Neural cell (in vitro differentiated cells): ENCODE results near the gene GRID1.

Experiments used
- EP300 ChIP-seq: fragments of 450-650 bp; conservative IDR thresholded peaks from 2 replicates; pipeline ENCODE4 v1.6.1; 2014; ENCODE audit warnings: antibody characterized with exemption, mild to moderate bottlenecking, moderate library complexity; ENCODE audit not compliant: poor library complexity, severe bottlenecking
- EZH2 ChIP-seq: fragments of 200-600, 300-800 bp; shearing (Covaris generic), sonication (generic); IDR thresholded peaks from 2 replicates; pipeline ENCODE4 v1.6.1; 2014; ENCODE audit warnings: antibody characterized with exemption, low read length, borderline replicate concordance, mild to moderate bottlenecking; ENCODE audit not compliant: insufficient read depth, poor library complexity, severe bottlenecking
- MXI1 ChIP-seq: fragments of 450-650 bp; conservative IDR thresholded peaks from 2 replicates; pipeline ENCODE4 v1.6.1; 2014; ENCODE audit warnings: antibody characterized with exemption, mild to moderate bottlenecking; ENCODE audit not compliant: poor library complexity, severe bottlenecking
- POLR2AphosphoS5 ChIP-seq: IDR thresholded peaks from 2 replicates; pipeline ENCODE4 v1.6.1; 2012
- RAD21 ChIP-seq: fragments of 450-650 bp; conservative IDR thresholded peaks from 2 replicates; pipeline ENCODE4 v1.6.1; 2014; ENCODE audit warnings: antibody characterized with exemption, mild to moderate bottlenecking, moderate library complexity
- SMC3 ChIP-seq: fragments of 450-650 bp; conservative IDR thresholded peaks from 2 replicates; pipeline ENCODE4 v1.6.1; 2014; ENCODE audit warnings: antibody characterized with exemption, mild to moderate bottlenecking, moderate library complexity; ENCODE audit not compliant: poor library complexity
- TAF1 ChIP-seq: IDR thresholded peaks from 2 replicates; pipeline ENCODE4 v1.6.1; 2012; ENCODE audit warnings: low read depth
- TF ChIP-seq, protein P1 (sequence below): fragments of 450-650 bp; IDR thresholded peaks from 2 replicates; pipeline ENCODE4 v1.5.1; 2014; ENCODE audit warnings: antibody characterized with exemption, mild to moderate bottlenecking, moderate library complexity; ENCODE audit not compliant: poor library complexity, severe bottlenecking
- TF ChIP-seq, protein P2 (sequence below): IDR thresholded peaks from 2 replicates; pipeline ENCODE4 v1.6.1; 2012; ENCODE audit warnings: borderline replicate concordance

DNA sequence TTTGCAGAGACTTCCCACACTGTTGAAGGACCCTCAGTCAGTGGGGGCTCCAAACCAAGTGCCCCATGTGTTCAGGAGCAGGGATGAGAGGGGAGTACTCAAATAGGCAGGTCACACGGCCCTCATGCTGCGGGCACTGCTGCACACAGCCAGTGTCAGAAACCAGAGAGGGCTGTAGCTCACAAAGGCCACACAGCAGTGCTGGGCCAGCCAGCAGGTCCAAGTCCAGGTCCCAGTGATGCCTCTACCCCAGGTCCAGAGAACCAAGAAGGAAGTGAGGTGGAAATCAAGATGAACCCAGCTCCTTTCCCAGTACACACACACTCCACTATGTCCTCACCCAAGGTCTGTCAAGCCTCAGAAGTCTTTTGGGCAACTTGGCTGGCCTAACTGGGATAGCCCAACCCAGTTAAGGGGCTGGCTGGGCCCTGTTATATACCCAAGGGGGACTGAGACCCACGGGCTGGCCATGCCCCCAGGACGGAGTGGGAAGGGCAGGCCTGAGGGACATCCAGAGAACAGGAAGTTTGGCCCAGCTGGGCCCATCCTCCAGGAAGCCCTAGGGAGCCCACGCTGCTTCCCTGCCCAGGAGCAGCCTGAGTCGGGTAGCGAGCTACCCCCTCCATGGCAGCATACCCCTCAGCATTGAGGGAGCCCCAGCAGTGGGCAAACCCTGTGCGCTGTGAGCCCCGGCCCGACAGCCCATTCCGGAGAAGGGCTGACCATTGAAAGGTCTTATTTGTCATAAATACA, 24.3 kb downstream of the GRID1 start:
- TF ChIP-seq, protein P1, sequence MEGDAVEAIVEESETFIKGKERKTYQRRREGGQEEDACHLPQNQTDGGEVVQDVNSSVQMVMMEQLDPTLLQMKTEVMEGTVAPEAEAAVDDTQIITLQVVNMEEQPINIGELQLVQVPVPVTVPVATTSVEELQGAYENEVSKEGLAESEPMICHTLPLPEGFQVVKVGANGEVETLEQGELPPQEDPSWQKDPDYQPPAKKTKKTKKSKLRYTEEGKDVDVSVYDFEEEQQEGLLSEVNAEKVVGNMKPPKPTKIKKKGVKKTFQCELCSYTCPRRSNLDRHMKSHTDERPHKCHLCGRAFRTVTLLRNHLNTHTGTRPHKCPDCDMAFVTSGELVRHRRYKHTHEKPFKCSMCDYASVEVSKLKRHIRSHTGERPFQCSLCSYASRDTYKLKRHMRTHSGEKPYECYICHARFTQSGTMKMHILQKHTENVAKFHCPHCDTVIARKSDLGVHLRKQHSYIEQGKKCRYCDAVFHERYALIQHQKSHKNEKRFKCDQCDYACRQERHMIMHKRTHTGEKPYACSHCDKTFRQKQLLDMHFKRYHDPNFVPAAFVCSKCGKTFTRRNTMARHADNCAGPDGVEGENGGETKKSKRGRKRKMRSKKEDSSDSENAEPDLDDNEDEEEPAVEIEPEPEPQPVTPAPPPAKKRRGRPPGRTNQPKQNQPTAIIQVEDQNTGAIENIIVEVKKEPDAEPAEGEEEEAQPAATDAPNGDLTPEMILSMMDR, result no peak
- TF ChIP-seq EP300, result no peak
- TF ChIP-seq EZH2, result no peak
- TF ChIP-seq, protein P2, sequence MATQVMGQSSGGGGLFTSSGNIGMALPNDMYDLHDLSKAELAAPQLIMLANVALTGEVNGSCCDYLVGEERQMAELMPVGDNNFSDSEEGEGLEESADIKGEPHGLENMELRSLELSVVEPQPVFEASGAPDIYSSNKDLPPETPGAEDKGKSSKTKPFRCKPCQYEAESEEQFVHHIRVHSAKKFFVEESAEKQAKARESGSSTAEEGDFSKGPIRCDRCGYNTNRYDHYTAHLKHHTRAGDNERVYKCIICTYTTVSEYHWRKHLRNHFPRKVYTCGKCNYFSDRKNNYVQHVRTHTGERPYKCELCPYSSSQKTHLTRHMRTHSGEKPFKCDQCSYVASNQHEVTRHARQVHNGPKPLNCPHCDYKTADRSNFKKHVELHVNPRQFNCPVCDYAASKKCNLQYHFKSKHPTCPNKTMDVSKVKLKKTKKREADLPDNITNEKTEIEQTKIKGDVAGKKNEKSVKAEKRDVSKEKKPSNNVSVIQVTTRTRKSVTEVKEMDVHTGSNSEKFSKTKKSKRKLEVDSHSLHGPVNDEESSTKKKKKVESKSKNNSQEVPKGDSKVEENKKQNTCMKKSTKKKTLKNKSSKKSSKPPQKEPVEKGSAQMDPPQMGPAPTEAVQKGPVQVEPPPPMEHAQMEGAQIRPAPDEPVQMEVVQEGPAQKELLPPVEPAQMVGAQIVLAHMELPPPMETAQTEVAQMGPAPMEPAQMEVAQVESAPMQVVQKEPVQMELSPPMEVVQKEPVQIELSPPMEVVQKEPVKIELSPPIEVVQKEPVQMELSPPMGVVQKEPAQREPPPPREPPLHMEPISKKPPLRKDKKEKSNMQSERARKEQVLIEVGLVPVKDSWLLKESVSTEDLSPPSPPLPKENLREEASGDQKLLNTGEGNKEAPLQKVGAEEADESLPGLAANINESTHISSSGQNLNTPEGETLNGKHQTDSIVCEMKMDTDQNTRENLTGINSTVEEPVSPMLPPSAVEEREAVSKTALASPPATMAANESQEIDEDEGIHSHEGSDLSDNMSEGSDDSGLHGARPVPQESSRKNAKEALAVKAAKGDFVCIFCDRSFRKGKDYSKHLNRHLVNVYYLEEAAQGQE, result no peak
- TF ChIP-seq TAF1, result no peak
- TF ChIP-seq SMC3, result no peak
- no peak for TF ChIP-seq RAD21
- TF ChIP-seq MXI1, result no peak
- no peak for TF ChIP-seq POLR2AphosphoS5
